Measurements from ENCODE around the gene DHX32.

The DHX32 gene

GRCh38 chr10:125850766-125851731 is 30.0 kb downstream of the DHX32 start:
- DNase-seq (ENCODE audit: low spot score), result no peak
- no peak for TF ChIP-seq CTCF (IDR thresholded peaks at IDR 0.05)
- no peak overlapping the region for H3K27ac ChIP-seq

GRCh38 chr10:125849448-125849847 is 31.6 kb downstream of the DHX32 start:
- no peak for TF ChIP-seq CTCF (IDR thresholded peaks at IDR 0.05)
- no peak overlapping the region for H3K4me3 ChIP-seq
- DNase-seq (ENCODE audit: low spot score), result no peak
- no peak overlapping the region for H3K27ac ChIP-seq

More at GRCh38 chr10:125850766-125851731, 30.0 kb downstream of the DHX32 start:
- no peak overlapping the region for H3K4me3 ChIP-seq

- no peak for TF ChIP-seq CTCF (IDR thresholded peaks at IDR 0.05)
- DNase-seq (ENCODE audit: low spot score), result no peak
- Histone ChIP-seq H3K4me3 (no peak overlapping the region), H3K27ac (no peak overlapping the region)
Observed at GRCh38 chr10:125848857-125849256, 32.2 kb downstream of the DHX32 start.

- no peak for DNase-seq (ENCODE audit: low spot score)
- Histone ChIP-seq H3K4me3 (no peak overlapping the region), H3K27ac (no peak overlapping the region)
- TF ChIP-seq CTCF (IDR thresholded peaks at IDR 0.05), result no peak
Observed at GRCh38 chr10:125848371-125848770, 32.7 kb downstream of the DHX32 start.

- H3K27ac ChIP-seq, result no peak overlapping the region
- H3K4me3 ChIP-seq, result no peak overlapping the region
- DNase-seq (ENCODE audit: low spot score), result no peak
- no peak for TF ChIP-seq CTCF (IDR thresholded peaks at IDR 0.05)
Observed at GRCh38 chr10:125846894-125847293, 34.2 kb downstream of the DHX32 start.

- Histone ChIP-seq H3K4me3 (no peak overlapping the region), H3K27ac (no peak overlapping the region)
- no peak for TF ChIP-seq CTCF (IDR thresholded peaks at IDR 0.05)
- no peak for DNase-seq (ENCODE audit: low spot score)
Observed at GRCh38 chr10:125845617-125846016, 35.5 kb downstream of the DHX32 start.

- Histone ChIP-seq H3K4me3 (no peak overlapping the region), H3K27ac (no peak overlapping the region)
- TF ChIP-seq CTCF (IDR thresholded peaks at IDR 0.05), result no peak
- no peak for DNase-seq (ENCODE audit: low spot score)
Observed at GRCh38 chr10:125844751-125845221, 36.3 kb downstream of the DHX32 start.

Measured in coronary artery (tissue), 2 donors.